GM21717 (cell line): ENCODE data around the gene NR4A1.
A peak's percentile ranks its signal among the peaks of the same experiment; 100 is the strongest.

ENCODE experiments used
- ATAC-seq: cut with Tn5 transposase; IDR thresholded peaks from one replicate; pipeline ENCODE4 v1.9.1; 2021; ENCODE audit warnings: mild to moderate bottlenecking, moderate library complexity; ENCODE audit not compliant: unreplicated experiment

The NR4A1 gene

DNA sequence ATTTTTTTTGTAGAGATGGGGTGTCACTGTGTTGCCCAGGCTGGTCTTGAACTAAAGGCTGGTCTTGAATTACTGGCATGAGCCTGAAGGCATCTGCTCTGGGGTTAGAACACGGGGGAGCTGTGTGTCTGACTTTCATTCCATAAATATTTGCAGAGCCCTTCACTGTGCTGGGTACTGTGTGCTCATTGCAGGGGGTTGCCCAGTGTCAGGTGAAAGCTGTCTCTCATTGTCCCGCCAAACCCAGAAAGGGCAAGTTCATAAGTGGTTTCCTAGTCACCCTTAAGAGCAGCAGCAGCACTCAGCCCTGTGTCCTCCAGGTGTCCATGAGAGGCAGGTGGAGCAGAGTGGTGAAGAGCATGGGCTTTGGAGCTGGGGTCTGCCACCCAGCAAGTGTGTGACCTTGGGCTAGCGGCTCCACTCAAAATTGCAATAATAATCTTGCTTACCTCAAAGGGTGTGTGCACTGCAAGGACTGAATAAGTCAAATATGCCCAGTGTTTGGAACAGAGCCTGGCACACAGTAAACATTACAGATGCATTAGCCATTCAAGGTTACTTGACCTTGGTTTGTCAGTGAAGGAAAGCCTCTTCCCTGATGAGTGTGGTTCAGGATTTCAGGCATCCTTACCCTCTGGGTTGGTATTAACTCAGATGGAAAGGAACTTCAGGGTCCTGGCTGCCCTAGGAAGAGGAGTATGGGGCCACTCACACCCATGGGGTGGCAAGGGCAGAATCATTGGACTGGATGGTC, 23.9 kb downstream of the NR4A1 start:
- ATAC-seq: no peak

DNA sequence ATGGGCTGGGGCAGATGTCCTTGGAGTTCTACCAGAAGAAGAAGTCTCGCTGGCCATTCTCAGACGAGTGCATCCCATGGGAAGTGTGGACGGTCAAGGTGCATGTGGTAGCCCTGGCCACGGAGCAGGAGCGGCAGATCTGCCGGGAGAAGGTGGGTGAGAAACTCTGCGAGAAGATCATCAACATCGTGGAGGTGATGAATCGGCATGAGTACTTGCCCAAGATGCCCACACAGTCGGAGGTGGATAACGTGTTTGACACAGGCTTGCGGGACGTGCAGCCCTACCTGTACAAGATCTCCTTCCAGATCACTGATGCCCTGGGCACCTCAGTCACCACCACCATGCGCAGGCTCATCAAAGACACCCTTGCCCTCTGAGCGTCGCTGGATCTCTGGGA, 25.6 kb downstream of the NR4A1 start:
- ATAC-seq: no peak

DNA sequence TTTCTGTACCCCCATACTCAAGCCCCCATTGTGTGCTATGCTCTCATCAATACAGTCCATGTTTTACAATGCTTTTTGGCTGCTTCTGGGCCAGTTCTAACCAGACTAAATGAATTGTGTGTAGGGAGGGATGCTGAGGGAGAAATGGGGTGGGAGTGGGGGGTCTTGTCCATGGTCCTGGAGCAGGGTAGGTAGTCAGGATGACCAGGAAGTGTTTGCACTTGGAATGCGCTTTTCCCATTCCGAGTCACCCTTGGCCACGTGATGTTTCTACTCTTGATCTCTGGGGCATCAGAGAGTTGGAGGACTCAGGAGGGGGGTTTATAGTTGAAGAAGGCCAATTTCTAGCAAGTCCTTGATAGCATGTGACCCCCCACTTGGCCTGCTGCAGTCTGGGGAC, 27.0 kb downstream of the NR4A1 start:
- ATAC-seq: no peak

DNA sequence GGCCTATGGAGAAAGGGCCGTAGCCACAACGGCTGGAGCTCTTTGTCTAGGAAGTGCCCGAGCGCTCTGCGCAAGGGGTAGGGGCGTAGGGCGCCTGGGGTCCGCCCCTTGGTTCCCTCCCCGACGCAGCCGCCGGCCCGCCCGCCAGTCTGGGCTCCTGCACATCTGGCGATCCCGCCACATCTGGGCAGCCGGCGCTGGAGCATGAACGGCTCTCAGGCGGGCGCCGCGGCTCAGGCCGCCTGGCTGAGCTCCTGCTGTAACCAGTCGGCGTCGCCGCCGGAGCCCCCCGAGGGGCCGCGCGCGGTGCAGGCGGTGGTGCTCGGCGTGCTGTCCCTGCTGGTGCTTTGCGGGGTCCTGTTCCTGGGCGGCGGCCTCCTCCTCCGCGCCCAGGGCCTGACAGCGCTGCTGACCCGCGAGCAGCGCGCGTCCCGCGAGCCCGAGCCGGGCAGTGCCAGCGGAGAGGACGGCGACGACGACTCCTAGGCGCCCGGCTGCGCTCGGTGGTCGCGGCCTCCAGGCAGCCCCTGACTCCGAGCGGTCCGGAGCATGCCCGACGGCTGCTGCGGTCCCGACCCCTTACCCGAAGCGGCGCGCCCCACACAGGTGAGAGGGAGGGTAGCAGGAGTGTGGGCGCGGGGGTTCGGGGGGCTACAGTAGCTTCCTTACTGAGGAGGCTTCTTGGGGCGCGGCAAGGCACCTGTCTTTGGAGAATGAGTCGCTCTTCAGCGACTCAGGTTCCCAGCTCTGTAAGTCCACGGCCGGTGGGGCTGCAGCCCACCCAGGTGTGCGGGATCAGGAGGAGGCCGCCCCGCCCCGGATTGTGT, 28.5 kb downstream of the NR4A1 start, which contains the start of gene SMIM41:
SMIM41 (plus strand) TSS at position 129 of the 827 bp plus-strand sequence; CDS start at position 205, 76 bp downstream.
- no peak for ATAC-seq

DNA sequence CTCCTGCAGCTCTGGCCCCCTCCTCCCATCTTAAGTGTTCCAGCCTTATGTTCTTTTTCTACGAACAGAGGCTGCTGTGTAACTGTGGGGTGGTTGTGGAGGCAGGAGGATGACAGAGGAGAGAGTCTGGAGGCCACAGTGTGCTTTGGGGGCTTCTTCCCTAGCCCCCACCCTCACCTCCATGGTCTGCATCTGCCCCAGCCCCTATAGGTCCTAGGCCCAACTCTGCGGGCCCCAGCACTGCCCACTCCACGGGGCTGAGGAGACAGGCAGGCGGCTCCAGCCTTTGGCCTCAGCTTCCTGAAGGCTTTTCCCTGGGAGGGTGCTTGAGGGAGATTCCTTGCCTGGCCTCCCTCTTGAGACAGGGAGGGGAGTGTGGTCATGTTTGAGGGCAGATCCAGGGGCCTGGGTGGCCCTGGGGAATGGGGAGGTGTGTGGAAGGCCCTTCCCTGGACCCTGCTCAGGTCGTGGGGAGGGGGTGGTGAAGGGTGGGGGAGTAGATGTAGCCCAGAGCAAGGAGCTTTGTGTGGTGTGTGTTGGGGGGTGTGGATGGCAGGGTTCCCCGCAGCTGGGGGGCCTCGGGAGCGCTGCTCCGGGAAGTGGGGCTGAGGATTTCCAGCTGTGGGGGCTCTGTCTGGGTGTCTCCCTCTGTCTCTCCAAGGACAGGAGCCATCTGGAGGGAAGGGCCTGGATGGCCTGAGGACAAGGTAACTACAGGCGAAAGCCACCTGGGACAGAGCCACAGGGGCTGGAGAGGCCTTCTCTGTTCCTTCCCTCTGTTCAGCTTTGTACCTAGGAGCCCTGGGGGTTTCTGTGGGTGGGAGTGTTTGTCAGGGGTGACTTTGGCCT, 29.4 kb downstream of the NR4A1 start:
- no peak for ATAC-seq

DNA sequence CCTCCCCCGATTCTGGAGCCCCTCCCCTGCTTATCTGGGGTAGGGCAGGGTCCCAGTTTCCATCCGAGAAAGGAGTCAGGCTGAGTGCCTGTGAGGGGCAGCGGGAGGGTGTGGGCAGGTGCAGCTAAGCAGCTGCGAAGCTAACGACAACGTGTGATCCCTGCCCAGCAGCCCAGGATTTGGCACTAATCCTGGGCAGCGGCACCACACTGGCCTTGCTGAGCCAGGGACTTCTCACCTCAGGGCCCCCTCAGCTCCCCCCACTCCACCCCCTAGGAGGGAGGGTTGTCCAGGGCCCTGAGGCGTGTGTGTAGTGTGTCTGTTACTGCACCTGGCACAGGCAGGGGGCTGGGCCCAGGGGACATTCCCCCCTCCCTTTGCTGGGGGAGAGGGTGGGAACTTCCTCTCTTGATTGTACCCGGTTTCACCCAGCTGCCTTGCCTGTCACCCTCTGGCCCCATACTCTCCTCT, 30.1 kb downstream of the NR4A1 start:
- ATAC-seq: peak; percentile 49

DNA sequence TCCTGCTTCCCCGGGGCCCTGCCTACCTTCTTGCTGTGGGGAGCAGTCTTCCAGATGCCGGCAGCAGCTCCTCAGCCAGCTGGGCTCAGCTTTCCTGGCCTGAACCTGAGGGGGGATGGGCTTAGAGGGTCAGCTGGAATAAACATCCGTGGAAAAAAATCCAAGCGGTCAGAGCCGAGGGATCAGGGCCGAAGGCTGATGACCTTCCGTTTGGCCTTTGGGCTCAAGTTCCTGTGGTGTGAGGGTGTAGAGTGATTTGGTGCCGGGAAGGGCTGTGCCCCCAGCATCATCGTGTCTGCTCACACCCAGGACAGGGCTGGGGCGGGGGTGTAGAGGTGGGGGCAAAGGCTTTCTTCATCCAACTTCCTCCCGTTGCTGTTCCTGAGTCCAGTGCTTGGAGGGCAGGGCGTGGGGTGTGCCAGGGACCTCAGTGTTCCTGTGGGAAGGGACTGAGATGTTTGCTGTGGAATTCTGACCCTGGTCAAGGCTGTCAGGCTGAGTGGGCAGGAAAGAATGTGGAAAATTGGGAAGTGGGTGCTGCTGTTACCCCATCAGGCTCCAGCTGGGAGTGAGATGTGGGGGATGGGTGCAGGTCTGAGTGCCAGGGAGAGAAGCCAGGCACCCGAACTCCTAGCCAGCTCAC, 30.9 kb downstream of the NR4A1 start:
- no peak for ATAC-seq

DNA sequence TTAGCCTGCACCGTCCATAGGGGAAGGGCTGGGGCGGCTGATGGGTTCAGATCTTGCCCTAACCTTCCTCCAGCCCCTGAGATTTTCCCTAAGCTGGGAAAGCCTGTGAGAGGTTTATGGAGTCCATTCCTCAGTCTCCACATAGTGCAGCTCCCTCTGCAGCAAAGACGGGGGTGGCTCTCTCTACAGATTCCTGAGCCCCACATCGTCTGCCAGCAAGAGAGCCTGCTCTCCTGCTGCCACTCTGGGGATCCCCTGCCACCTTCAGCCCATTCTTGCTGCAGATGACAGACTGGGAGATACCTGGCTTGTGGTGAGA, 31.4 kb downstream of the NR4A1 start:
- ATAC-seq: no peak

DNA sequence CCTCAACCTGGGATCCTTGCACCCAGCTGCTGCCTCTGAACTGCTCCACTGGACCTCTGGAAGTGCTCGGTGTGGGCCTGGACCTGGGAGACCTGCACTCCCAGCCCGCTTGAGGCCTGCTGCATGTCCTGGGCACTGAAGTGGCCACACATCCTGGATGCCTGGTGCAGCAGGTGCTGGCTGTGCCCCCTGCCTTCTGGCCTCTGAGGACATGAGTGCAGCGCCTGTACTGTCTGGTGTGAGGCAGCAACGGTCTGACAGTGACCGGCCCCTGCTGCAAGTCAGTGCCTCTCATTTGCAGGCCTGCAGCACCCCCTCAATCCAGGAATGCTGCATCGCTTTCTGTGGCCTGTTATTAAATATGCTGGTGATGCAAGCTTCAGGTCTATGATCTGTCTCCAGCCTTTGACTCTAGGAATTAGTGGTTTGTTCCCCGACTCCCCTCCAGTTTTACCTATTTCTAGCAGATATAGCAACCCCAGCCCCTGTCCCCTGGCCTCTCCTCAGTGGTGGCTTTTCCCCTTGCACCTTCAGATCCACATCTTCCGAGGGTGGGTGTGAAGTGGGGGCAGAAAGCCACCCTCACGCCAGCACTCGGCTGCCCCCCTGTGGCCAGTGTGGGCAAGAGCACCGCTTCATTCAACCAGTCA, 31.9 kb downstream of the NR4A1 start:
- no peak for ATAC-seq

DNA sequence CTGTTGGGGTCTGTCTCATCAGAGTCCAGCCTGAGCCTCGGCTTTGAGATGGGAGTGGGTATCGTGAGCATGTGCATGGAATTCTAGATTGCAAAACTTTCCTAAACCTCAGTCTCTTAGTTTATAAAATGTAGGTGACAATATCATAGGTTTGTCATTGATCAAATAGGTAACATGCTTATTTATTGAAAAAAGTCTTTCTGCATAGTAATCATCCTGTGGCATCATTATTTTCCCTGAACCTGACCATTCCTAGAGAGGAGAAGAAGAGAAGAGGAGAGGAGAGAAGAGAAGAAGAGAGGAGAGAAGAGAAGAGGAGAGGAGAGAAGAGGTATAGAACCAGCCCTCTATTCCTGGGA, 32.4 kb downstream of the NR4A1 start:
- ATAC-seq: no peak

DNA sequence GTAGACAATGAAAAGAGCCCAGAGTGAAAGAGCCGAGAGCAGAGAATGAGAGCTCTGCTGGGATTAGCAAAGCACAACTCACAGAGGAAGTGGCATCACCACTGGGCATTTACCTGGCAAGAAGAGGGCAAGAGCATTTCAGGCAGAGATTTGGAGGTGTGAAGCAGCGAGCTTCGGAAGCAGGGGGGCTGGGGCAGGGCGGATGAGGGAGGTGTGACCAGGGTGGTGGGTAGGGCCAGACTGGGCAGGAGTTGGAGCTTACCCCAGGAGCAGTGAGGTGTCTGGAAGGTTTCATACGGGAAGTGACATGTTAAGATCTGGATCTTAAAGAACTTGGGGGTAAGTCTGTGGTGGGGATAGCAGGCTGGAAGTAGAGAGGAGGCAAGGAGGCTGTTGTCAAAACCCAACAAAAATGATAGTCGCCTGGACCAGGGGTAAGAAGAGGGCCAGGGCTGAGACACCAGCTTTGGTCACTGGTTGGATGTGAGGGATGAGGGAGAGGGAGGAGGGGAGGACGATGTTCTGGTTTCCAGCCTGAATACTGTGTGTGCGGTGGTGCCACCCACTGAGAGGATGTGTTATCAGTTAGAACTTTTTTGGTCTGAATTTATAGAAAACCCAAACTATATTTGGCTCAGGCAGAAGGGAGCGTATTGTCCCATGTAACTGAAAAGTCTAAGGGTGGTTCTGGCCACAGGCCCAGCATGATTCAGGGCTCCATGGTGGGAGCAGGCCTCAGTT, 33.4 kb downstream of the NR4A1 start:
- no peak for ATAC-seq

DNA sequence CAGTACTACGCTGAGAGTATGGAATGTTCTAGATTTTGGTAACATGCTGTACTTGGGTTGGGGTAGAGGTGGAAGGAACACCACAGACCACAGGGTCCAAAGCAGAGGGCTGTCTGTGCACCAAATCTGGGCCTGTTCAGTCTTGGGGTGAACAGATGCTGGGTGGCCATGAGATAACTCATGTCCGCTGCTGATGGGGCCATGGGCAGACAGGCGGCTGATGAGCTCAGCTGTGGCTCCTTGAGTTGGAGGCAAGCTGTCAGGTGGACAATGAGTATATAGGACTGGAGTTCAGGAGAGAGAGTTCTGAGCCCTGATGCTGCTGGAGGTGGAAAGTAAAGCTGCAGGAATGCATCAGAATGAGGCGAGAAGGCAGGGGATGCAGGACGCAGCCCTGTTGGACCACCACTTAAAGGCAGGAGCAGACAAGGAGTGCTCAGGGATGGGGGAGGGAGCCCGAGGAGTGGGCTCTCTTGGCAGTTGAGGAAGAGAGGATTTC, 34.5 kb downstream of the NR4A1 start:
- ATAC-seq: no peak

DNA sequence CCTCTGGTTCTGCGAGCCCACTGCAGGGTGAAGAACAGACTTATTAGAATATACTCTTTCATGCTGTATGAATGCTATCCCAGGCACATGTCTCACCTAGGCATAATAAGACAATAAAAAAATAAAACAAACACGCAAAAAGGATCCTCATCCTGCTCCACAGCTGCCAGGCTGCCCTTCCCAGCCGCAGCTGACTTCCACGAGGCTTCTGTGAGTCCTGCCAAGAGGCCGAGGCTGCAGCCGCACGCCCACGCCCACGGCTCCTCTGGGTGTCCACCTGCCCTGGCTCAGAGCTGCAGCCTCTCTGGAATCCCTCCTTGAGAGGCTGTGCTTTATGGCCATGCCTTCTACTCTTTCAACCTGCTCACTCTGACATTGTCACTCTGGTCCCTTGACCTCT, 35.1 kb downstream of the NR4A1 start:
- no peak for ATAC-seq

DNA sequence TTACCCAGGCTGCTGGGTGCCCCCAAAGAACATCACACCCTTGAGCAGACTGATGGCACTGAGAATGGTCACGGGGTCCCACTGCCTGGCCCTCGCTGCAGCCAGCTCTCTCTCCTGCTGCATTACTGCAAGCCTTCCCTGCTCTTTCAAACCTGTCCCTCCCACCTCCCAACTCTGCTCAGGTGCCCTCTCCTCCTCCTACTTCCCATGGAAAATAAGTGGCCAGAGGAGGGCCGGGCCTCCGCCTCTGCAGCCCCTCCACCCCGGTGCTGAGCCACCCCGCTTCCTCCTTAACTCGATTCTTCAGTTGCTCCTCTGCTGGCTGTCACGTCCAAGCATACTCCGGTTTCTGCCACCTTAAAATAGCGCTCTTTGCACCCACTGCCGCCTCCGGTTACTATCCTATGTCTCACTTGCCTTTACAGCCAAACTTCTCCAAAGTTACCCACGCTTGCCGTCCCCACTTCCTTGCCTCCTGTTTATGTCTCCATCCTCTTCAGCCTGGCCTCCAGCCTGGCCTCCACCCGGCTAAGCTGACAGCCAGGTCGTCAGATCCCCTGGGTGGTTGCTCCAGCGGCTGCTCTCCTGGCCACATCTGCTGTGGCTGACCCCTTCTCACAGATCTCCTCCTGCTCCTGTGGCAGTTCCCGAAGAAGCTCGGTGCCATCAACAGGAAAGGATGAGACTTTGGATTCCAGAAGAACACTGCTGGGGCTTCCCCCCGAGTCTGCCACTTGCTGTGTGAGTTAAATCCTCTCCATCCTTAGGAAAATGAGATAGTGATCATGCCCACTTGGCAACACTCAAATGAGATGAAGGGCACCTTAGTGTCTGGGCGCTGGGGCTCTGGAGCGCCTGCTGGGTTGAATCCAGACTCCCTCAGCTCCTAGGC, 35.9 kb downstream of the NR4A1 start:
- no peak for ATAC-seq

DNA sequence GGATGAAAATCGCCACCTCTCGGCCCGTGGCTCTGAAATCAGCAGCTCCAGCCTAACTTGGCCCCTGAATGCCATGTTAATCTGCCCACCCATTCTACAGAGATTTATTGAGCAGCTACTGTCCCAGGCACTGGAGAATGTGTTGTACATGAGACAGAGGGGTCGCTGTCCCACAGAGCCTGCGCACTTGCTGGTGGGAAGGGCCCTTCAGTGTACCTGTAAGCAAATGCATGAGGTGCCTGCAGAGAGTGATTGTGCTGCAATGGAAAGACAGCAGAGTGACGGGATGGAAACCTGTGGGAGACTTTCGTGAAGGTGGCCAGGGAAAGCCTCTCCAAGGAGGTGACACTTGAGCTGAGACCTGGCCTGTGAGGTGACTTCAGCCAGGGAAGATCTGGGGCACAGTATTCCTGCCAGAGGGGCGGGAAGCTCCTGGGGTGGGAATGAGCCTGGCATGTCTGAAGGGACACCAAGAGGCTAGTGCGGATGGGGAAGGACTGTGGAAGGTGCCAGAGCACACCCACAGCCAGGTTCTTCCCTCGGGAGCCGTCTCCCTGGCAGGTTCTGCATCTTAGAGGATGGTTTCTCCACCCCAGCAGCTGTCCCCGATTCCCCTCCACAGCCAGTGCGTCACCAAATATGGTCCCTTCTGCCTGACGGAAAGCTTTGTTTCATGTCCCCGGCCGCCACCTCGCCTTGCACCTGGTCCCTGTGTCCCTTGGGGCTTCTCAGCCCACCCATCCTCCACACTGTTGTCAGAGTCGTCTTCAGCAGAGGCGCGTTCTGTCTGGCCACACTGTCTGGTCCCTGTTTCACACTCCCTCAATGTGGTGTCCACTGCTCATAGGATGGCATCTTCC, 36.9 kb downstream of the NR4A1 start:
- no peak for ATAC-seq

DNA sequence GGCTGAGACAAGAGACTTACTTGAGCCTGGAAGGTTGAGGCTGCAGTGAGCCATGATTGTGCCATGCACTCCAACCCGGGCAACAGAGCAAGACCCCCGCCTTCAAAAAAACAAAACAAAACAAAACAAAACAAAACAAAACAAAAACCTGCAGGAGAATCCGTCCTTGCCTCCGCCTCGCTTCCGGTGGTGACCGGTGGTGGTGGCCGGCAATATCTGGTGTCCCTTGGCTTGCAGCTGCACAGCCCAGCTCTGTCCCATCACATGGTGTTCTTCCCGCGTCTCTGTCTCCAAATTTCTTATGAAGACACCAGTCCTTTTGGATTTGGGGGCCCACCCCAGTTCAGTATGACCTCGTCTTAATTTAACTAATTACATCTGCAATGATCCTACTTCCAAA, 38.2 kb downstream of the NR4A1 start:
- ATAC-seq: no peak

DNA sequence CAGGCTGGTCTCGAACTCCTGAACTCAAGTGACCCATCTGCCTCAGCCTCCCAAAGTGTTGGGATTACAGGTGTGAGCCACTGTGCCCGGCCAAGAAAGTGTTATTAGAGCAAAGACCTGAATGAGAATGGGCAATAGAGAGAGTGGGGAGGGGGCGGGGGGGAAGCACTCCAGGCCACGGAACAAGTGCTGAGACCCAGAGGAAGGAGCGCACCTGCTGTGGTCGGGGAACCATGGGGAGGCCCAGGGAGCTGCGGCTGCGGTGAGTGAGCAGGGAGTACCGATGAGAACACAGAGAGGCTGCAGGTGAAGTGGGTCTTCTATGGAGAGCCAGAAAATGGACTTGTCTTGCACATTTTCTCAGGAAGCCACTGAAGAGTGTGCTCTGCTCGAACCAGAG, 39.0 kb downstream of the NR4A1 start:
- ATAC-seq: no peak

DNA sequence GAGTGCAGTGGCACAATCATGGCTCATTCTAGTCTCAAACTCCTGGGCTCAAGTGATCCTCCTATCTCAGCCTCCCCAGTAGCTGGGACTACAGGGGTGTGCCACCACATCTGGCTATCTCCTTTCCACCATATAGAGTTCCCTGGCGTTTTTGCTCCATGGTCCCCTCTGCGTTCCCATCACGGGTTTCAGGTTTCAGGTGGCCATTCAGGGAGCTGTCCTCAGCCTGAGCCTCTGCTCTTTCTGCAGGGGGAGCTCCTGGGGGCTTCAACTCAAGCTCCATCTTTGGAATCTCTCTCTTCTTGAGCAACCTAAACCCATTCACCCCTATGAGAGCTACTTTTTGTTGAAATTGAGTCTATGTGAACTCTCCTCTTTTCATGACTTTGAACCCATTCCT, 39.8 kb downstream of the NR4A1 start:
- no peak for ATAC-seq
